Middle frontal gyrus (tissue), 1 donor: Measurements from ENCODE around the gene ABCC8.

Experiments
- DNase-seq: peaks from one replicate; pipeline ENCODE4 v3.0.0-alpha.2; 2015; ENCODE audit warnings: low spot score; ENCODE audit errors: extremely low spot score

Gene ABCC8

GRCh38 chr11:17388609-17389210 is 87.9 kb downstream of the ABCC8 start, which contains the start of gene KCNJ11:
Gene KCNJ11, minus strand, starts transcription at chr11:17388659. Its CDS starts 568 bp downstream, at chr11:17388091.
- no peak for DNase-seq

DNA sequence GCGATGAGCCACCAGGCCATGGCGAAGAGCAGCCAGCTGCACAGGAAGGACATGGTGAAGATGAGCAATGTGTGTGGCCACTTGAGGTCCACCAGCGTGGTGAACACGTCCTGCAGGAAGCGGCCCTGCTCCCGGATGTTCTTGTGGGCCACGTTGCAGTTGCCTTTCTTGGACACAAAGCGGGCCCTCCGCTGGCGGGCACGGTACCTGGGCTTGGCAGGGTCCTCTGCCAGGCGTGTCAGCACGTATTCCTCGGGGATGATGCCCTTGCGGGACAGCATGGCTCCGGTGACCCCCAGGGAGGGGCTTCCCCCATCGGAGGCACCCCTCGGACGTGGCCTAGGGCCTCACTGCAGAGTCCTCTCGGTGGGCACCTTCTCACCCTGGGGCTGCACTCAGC is 88.8 kb downstream of the ABCC8 start:
- no peak for DNase-seq

DNA sequence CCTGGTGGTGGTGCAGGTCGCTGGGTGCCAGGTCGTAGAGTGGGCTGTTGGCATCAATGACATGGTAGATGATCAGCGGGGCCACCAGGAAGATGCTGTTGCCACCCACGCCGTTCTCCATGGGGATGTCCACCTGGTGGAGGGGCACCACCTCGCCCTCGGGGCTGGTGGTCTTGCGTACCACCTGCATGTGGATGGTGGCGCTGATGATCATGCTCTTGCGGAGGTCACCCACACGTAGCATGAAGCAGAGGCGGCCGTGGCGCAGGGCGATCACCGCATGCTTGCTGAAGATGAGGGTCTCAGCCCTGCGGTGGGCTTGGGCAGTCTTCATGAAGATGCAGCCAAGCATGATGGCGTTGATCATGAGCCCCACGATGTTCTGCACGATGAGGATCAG is 89.4 kb downstream of the ABCC8 start:
- no peak for DNase-seq

DNA sequence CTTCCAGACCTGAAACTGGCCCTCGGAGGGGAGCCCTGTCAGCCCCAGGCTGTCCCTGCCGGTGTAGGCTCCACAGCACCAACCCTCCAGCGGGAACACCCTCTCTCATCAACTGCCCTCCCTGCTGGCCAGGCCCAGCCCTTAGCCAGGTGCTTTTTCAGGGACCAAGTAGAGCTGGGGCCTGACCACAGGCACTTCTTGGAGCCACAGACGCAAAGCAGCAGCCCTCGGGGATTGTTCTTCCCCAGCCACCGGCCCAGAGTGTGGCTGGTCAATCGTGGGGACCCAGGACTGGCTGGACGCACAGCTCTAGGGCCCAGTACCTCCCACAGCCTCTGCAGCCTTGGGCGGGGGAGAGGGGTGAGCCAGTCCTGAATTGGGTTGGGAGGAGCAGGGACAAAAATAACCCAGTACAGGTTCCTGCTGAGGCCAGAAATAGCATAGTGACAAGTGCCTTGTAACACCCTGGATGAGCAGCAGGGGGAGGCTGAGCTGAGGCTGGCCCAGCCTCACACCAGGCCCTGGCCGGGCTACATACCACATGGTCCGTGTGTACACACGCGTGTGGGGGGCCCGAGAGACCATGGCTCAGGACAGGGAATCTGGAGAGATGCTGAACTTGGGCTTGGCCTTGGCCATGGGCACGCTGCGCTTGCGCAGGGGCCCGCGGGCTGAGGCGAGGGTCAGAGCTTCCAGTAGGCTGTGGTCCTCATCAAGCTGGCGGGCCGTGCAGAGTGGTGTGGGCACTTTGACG is 90.1 kb downstream of the ABCC8 start:
- peak; percentile 37 for DNase-seq

- no peak for DNase-seq
These were observed 90.7 kb downstream of the ABCC8 start for GRCh38 chr11:17385926-17386325.

- DNase-seq = no peak
These were observed 91.2 kb downstream of the ABCC8 start for GRCh38 chr11:17385492-17385891.

DNA sequence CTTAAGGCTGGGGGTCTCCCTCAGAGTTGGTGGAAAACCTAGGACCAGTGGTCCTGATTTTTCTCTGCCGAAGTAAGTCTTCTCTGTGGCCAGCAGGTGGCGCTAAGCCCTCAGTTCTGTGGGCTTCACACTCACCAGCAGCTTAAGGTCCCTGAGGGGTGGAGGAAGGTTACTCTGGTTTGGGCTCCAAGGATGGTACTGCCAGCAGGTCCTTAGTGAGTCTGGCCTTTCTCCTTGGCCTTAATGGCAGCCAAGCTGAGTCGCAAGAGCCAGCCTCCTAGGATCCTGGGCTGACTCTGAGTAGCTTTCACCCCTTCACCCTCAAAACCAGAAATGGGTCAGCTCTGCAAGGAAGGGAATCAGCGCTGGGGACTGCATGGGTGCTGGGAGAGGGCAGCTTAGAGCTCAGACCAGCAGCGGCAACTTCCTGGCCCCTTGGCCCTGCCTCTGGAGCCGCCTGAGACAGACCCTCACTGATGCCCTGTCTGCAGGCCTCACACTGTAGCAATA is 92.6 kb downstream of the ABCC8 start:
- DNase-seq = peak; percentile 62

- no peak for DNase-seq
These were observed 93.2 kb downstream of the ABCC8 start for GRCh38 chr11:17383461-17383860.

- no peak for DNase-seq
These were observed 94.5 kb downstream of the ABCC8 start for GRCh38 chr11:17382046-17382728.

DNA sequence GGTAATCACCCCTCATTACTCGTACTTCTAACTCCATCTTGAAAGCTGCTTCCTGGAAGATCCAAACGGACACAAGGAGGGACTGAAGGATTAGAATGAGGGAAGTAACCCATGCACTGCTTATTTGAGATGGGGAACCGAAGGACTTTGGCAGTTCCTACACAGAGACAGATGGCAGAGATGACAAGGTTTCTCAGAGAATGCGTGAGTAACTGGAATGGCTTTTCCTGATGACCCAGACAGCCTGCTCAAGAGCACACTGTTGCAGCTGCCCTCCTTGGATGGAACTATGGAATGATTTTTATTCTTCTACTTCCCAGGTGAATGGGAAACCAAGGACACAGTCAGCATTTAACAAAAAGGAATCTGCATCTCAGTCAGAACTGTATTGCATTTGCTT is 95.5 kb downstream of the ABCC8 start:
- no peak for DNase-seq

DNA sequence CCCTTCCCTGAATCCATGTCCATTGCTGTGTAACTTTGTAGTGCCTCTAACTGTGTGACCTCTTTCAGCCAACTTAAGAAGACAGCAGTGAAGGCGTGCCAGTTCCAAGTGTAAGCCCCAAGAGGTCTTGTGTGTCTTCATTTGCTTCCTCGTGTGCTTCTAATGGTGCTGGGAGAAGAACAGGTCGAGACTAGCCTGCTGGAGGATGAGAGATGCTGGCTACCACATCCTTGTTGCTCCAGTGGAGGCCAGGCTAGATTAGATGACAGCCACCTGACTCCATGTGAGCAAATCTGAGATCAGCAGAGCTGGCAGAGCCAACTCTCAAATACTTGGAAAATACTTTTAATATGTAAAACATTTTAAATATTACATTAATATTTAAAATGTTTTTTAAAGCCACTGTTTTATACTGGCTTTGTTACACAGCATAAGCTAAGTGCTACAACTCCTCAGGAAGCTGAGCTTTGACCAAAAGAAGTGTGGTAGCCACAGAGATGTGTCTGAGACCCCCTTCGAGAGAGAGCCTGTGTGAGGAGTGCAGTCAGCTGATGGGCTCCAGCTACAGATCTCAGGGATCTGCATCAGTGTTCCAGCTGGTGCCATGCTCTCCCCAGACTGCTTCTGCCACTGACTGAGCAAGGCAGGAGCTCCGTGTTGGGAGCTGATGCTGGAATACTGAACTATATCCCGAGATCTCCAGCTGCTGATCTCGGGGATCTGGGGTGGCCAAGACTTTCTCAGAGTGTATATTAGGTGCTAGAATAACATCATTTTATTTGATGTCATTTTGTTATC is 97.1 kb downstream of the ABCC8 start:
- DNase-seq = no peak

GRCh38 chr11:17378655-17379054 is 98.0 kb downstream of the ABCC8 start:
- DNase-seq = no peak

DNA sequence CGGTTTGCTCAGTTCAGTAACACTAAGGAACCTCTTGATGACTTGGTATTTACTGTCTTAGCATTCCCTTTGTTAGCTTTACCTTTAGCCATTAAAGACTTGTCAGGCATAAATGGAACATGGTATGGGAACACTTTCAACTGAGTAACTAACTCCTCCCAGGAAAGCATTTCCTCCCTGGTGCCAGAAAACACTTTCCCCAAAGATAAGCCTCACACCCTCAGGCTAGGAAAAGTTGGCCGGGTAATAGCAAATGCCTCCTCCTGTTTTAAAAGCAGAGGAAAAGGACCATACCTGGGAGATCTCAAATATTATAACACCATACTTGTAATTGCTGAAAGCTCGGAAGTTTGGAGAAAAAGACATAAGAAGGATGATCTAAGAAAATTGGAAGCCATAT is 100.2 kb downstream of the ABCC8 start:
- no peak for DNase-seq

GRCh38 chr11:17375547-17375946 is 101.1 kb downstream of the ABCC8 start:
- DNase-seq = no peak

GRCh38 chr11:17371614-17372013 is 105.0 kb downstream of the ABCC8 start:
- no peak for DNase-seq

DNA sequence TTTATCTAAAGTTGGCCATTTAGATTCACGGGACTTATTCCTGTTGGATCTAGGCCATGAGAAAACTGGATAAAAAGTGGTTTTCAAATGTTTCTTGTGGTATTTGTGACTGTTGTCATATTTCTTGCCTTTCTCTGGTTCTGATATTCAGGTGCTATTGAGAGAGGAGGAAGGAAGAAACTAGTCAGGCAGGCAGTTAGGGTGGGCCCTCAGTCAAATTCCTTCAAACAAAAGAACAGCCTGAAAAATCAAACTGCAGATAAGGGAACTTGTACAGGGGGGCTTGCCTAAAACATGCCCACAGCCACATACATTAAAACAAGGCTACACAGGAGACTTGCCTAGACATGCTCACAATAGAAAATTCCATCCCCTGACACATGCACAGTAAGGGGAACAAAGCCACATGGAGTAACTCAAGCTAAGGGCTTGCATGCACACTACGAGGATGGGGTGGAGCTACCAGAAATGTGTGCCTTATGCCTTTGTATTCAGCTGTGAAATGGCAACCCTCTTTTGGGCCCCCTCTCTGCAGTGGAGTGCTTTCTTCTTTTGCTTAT is 106.9 kb downstream of the ABCC8 start:
- no peak for DNase-seq

- DNase-seq = no peak
These were observed 107.6 kb downstream of the ABCC8 start for GRCh38 chr11:17369094-17369493.

DNA sequence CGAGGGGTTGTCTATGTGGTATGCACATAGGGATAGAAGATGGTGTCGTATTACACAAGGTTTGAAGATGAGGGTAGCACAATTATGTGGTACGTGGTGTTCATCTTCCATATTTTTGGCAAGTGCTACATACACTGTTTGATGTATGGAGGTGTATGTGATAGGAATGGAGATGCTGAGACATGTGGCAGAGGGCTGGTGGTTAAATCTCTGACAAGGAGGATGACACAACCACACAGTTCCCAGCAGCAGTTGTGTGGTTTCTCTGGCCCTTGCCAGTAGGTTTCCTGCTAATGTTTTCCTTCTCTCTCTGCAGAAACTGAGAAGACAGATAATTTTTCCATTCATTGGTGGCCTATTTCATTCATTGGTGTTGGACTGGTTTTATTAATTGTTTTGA is 108.1 kb downstream of the ABCC8 start:
- DNase-seq = no peak

DNA sequence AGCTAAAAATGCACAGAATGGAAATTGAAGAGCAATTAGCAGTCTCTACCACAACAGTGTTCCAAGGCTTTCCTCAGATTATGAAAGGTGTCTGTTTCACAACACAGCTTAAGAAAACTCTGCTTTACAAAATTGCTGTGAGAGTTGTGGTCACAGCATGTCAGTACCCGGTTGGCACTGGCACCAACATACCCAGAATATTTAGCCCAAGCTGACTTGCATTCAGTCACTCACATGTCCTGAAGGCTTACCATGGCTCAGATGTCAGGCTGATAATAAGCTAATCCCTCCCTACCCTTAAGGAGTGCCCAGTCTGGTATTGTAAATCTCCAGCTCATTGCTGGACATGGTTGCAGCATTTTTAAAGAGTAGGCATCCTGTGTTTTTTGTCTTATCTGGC is 110.2 kb downstream of the ABCC8 start:
- no peak for DNase-seq

DNA sequence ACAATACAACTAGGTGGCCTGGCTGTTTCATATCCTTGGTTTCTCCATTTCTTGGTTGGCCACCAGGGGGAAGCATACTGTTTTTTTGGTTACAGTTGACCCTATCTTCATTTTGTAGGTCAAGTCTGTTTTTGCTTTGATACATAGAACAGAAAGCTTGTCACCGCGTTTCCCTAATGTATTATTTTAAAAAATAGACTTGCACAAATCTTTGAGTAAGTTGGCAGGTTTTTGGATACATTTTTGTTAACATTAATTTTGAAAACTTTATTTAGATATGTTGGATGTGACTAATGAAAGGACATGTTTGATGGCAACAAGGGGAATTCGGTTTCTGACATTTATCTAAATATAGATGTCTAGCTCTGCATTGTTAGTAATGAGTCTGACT is 122.0 kb downstream of the ABCC8 start:
- DNase-seq = peak; percentile 22
